Activated CD4-positive, alpha-beta memory T cell treated with anti-CD3 and anti-CD28 coated beads, Interleukin-2, amount 10 ng/mL, durations not matched to agents 7 days and 5 days (primary cell): Measurements from ENCODE around the gene HAUS3. TPM values are rescaled to one million over a fixed set of nuclear protein-coding genes. Genes with fewer than 3 reads are reported as not detected.
"Not testable (repeated sequence)": the region's sequence is repeated elsewhere in the genome, so short reads cannot be mapped to it uniquely, and the experiment has no call there.

Experiments used
- CTCF ChIA-PET: fragments of 350-600 bp; sonication (Branson Sonifier 250); formaldehyde crosslinking; loops from one replicate; lab custom pipeline; 2021; ENCODE audit warnings: antibody characterized with exemption, inconsistent platforms; lab: Charles Lee
- POLR2A ChIA-PET: fragments of 350-600 bp; sonication (Branson Sonifier 250); formaldehyde crosslinking; loops from one replicate; lab custom pipeline; 2021; ENCODE audit warnings: antibody characterized with exemption; lab: Charles Lee
- DNase-seq: peaks from one replicate; pipeline ENCODE4 v3.0.0-alpha.2; 2020
- H3K27ac Mint-ChIP-seq: one replicate; pipeline ENCODE4 v1.8.0; 2021; ENCODE audit warnings: mild to moderate bottlenecking, mixed read lengths
- H3K27me3 Mint-ChIP-seq: one replicate; pipeline ENCODE4 v1.8.0; 2021; ENCODE audit warnings: mixed read lengths
- H3K36me3 Mint-ChIP-seq: one replicate; pipeline ENCODE4 v1.8.0; 2021; ENCODE audit warnings: low read depth, mixed read lengths
- H3K4me1 Mint-ChIP-seq: one replicate; pipeline ENCODE4 v1.8.0; 2021; ENCODE audit warnings: mixed read lengths
- H3K4me3 Mint-ChIP-seq: one replicate; pipeline ENCODE4 v1.8.0; 2021; ENCODE audit warnings: mild to moderate bottlenecking, mixed read lengths
- H3K9me3 Mint-ChIP-seq: one replicate; pipeline ENCODE4 v1.8.0; 2021; ENCODE audit warnings: mixed read lengths
- total RNA-seq, 2 experiments: library from RNA; stranded (reverse); gene quantifications; one replicate each; pipeline ENCODE4 v1.2.3, GENCODE V29; 2021

Gene HAUS3
- total RNA-seq, 2 experiments from 2014 or later: 27.1 to 27.4 TPM

- peak overlapping the region; percentile 92 for H3K27ac Mint-ChIP-seq
- H3K36me3 Mint-ChIP-seq: peaks cover 44% of the 10 kb centered on the region
- peaks cover 63% of the 10 kb centered on the region for H3K4me1 Mint-ChIP-seq
- peak overlapping the region; percentile 95 for H3K4me3 Mint-ChIP-seq
- H3K27me3 Mint-ChIP-seq: no peaks in the 10 kb centered on the region
- CTCF ChIA-PET: interaction anchor here (1.2 to 2.5 kb wide), 8 partner anchors 18 to 228 kb away, joined by 3 to 15 read pairs (median 5); partner anchors contain the start of genes MXD4 and RNF4
- peak; percentile 9 for DNase-seq
- POLR2A ChIA-PET: interaction anchor here (0.5 to 5.5 kb wide), 22 partner anchors 8 to 1310 kb away, joined by 3 to 60 read pairs (median 8); partner anchors contain the start of genes CFAP99, FAM193A, MXD4 and NELFA
- no peaks in the 10 kb centered on the region for H3K9me3 Mint-ChIP-seq
Observed at GRCh38 chr4:2241003-2241402, 918 bp downstream of the HAUS3 start.

DNA sequence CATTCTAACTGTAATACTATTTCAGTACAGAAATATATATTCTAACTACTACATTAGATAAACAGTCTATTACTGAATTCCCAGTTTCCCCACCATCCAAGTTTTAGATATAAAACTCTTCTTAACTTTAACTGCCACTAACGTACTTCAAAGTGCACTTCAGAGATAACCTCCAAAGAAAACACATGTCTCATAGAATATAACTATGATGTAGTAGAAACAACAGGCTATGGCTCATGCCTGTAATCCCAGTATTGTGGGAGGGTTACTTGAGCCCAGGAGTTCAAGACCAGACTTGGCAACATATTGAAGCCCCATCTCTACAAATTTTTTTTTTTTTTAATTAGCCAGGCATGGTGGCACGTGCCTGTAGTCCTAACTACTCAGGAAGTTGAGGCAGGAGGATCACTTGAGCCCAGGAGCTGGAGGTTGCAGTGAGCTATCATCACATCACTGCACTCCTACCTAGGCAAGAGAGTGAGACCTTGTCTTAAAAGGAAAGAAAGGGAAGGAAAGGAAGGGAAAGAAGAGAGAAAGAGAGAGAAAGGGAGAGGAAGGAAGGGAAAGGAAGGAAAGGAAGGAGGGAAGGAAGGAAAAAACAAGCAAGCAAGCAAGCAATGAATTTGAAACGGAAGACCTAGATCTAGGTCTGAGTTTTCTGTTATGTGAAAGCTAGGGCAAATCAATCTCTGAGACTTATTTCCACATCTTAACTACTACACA, 4.8 kb downstream of the HAUS3 start:
- ChIA-PET CTCF (interaction anchor here (0.7 to 4.6 kb wide), 3 partner anchors 16 to 298 kb away, joined by 3 to 25 read pairs (median 3); no protein-coding TSS in a partner anchor), POLR2A (interaction anchor here (2.8 to 5.5 kb wide), 2 partner anchors 175 to 232 kb away, joined by 13 to 60 read pairs; partner anchors contain the start of gene RNF4)
- Mint-ChIP-seq H3K4me1 (peaks cover 58% of the 10 kb centered on the region), H3K4me3 (peak overlapping the region; percentile 25), H3K27me3 (no peaks in the 10 kb centered on the region), H3K36me3 (peaks cover 78% of the 10 kb centered on the region), H3K9me3 (no peaks in the 10 kb centered on the region), H3K27ac (peak overlapping the region; percentile 45)
- DNase-seq: peak; percentile 6

- POLR2A ChIA-PET: interaction anchor here (0.7 to 2.4 kb wide), 3 partner anchors 10 to 11 kb away, joined by 3 to 7 read pairs (median 5); partner anchors contain the start of genes HAUS3 and POLN
- H3K27ac Mint-ChIP-seq: no peak overlapping the region
- H3K4me3 Mint-ChIP-seq: no peak overlapping the region
- H3K27me3 Mint-ChIP-seq: no peaks in the 10 kb centered on the region
- CTCF ChIA-PET: interaction anchor here (1.3 to 3.1 kb wide), 2 partner anchors 11 to 231 kb away, joined by 3 to 14 read pairs; no protein-coding TSS in a partner anchor
- H3K9me3 Mint-ChIP-seq: no peaks in the 10 kb centered on the region
- DNase-seq: no peak
- H3K4me1 Mint-ChIP-seq: peaks cover 21% of the 10 kb centered on the region
- peaks cover 52% of the 10 kb centered on the region for H3K36me3 Mint-ChIP-seq
Observed at GRCh38 chr4:2231082-2231481, 10.8 kb downstream of the HAUS3 start.

DNA sequence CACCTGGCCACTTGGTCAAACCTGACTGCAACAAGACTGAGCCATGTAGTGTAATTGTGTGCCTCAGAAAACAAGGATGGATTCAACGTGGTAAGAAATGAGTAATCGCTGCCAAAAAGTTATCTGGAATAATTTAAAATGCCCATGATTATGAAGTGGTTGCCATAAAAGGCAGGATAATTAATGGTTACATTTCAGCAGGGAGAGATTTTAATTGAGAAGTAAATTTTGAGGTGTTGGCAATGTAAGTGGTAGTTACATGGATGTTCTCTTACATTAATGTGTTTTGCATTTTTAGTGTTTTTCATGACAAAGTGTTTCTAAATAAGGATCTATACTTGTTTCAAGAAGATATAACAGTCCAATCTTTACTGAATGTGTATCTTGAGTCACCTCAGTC, 15.7 kb downstream of the HAUS3 start:
- ChIA-PET POLR2A (interaction anchor here (2.1 kb wide), 1 partner anchor 15 kb away, joined by 8 read pairs; no protein-coding TSS in a partner anchor), CTCF (interaction anchor here (1.3 kb wide), 1 partner anchor 13 kb away, joined by 4 read pairs; no protein-coding TSS in a partner anchor)
- Mint-ChIP-seq H3K27me3 (no peaks in the 10 kb centered on the region), H3K9me3 (no peaks in the 10 kb centered on the region), H3K4me1 (peaks cover 4% of the 10 kb centered on the region), H3K36me3 (peaks cover 25% of the 10 kb centered on the region), H3K4me3 (no peak overlapping the region), H3K27ac (no peak overlapping the region)
- DNase-seq: no peak

- peaks cover 11% of the 10 kb centered on the region for H3K4me1 Mint-ChIP-seq
- no peak overlapping the region for H3K27ac Mint-ChIP-seq
- ChIA-PET CTCF (interaction anchor here (1.0 to 1.6 kb wide), 2 partner anchors 18 to 240 kb away, joined by 3 to 6 read pairs; no protein-coding TSS in a partner anchor), POLR2A (interaction anchor here (0.7 kb wide), 1 partner anchor 18 kb away, joined by 3 read pairs; no protein-coding TSS in a partner anchor)
- DNase-seq: no peak
- peaks cover 12% of the 10 kb centered on the region for H3K36me3 Mint-ChIP-seq
- H3K9me3 Mint-ChIP-seq: no peaks in the 10 kb centered on the region
- H3K27me3 Mint-ChIP-seq: no peaks in the 10 kb centered on the region
- H3K4me3 Mint-ChIP-seq: no peak overlapping the region
Observed at GRCh38 chr4:2222838-2223237, 19.1 kb downstream of the HAUS3 start.

- not testable (repeated sequence) for H3K9me3 Mint-ChIP-seq, H3K4me3 Mint-ChIP-seq, H3K27ac Mint-ChIP-seq, H3K27me3 Mint-ChIP-seq, DNase-seq
- CTCF ChIA-PET: interaction anchor here (1.2 to 2.7 kb wide), 8 partner anchors 11 to 247 kb away, joined by 3 to 19 read pairs (median 14); partner anchors contain the start of genes MXD4 and RNF4
- POLR2A ChIA-PET: interaction anchor here (0.8 kb wide), 1 partner anchor 250 kb away, joined by 3 read pairs; no protein-coding TSS in a partner anchor
- peaks cover 16% of the 10 kb centered on the region for H3K4me1 Mint-ChIP-seq
- peaks cover 11% of the 10 kb centered on the region for H3K36me3 Mint-ChIP-seq
Observed at GRCh38 chr4:2221378-2221777, 20.5 kb downstream of the HAUS3 start.

- Mint-ChIP-seq H3K27me3 (no peaks in the 10 kb centered on the region), H3K9me3 (no peaks in the 10 kb centered on the region), H3K4me1 (peaks cover 16% of the 10 kb centered on the region), H3K27ac (no peak overlapping the region), H3K4me3 (no peak overlapping the region), H3K36me3 (peaks cover 8% of the 10 kb centered on the region)
- POLR2A ChIA-PET: interaction anchor here (0.6 to 1.6 kb wide), 7 partner anchors 12 to 536 kb away, joined by 3 to 7 read pairs (median 3); partner anchors contain the start of gene TNIP2
- peak; percentile 82 for DNase-seq
- CTCF ChIA-PET: interaction anchor here (0.6 to 2.7 kb wide), 32 partner anchors 9 to 758 kb away, joined by 3 to 25 read pairs (median 5); partner anchors contain the start of genes CFAP99, FAM193A, HAUS3 and MXD4
Observed at GRCh38 chr4:2220016-2220630, 21.8 kb downstream of the HAUS3 start.

DNA sequence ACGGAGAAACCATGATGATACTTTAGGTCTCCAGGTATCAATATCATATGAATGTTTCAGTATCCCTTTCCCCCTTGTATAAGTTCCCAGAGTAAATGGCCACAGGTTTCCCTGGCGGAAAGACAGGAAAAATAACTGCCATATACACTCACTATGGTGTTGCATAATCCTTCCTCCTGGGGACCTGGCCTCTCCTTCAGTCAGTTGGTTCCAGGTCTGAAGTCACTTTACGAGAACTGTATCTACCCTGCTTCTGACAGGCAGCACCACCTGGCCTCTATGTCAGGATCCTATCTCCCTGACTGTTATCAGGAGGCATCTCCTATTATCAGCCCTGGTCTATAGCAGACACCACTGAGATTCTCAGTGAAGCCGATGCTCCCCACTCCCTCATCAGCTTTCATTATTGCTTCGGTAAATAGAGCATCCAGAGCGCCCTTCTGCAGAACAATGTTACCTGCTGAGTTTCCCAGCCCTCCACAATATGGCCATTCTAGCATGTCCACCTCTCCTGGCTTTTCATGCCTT, 22.6 kb downstream of the HAUS3 start:
- Mint-ChIP-seq H3K4me1 (peaks cover 16% of the 10 kb centered on the region), H3K9me3 (no peaks in the 10 kb centered on the region), H3K36me3 (peaks cover 8% of the 10 kb centered on the region), H3K4me3 (no peak overlapping the region), H3K27ac (no peak overlapping the region), H3K27me3 (no peaks in the 10 kb centered on the region)
- DNase-seq: no peak
- POLR2A ChIA-PET: interaction anchor here (0.6 to 1.6 kb wide), 6 partner anchors 13 to 537 kb away, joined by 3 to 7 read pairs (median 3); partner anchors contain the start of gene TNIP2
- CTCF ChIA-PET: interaction anchor here (0.6 to 2.7 kb wide), 31 partner anchors 10 to 759 kb away, joined by 3 to 25 read pairs (median 5); partner anchors contain the start of genes CFAP99, FAM193A, HAUS3 and MXD4

GRCh38 chr4:2218436-2218835, 23.5 kb downstream of the HAUS3 start:
- peaks cover 16% of the 10 kb centered on the region for H3K4me1 Mint-ChIP-seq
- no peak for DNase-seq
- no peak overlapping the region for H3K4me3 Mint-ChIP-seq
- H3K27ac Mint-ChIP-seq: no peak overlapping the region
- peaks cover 7% of the 10 kb centered on the region for H3K36me3 Mint-ChIP-seq
- ChIA-PET POLR2A (no interaction called here), CTCF (interaction anchor here (0.7 to 1.3 kb wide), 4 partner anchors 23 to 254 kb away, joined by 3 to 5 read pairs (median 4); partner anchors contain the start of genes CFAP99, HAUS3, POLN and ZFYVE28)
- H3K9me3 Mint-ChIP-seq: no peaks in the 10 kb centered on the region
- H3K27me3 Mint-ChIP-seq: no peaks in the 10 kb centered on the region

- ChIA-PET POLR2A (no interaction called here), CTCF (interaction anchor here (0.7 to 1.3 kb wide), 3 partner anchors 136 to 255 kb away, joined by 3 to 5 read pairs (median 4); partner anchors contain the start of genes CFAP99 and ZFYVE28)
- Mint-ChIP-seq H3K9me3 (no peaks in the 10 kb centered on the region), H3K27me3 (no peaks in the 10 kb centered on the region), H3K4me1 (peaks cover 16% of the 10 kb centered on the region), H3K36me3 (peaks cover 2% of the 10 kb centered on the region), H3K27ac (no peak overlapping the region), H3K4me3 (no peak overlapping the region)
- no peak for DNase-seq
Observed at GRCh38 chr4:2217726-2218125, 24.2 kb downstream of the HAUS3 start.

GRCh38 chr4:2212831-2213230, 29.1 kb downstream of the HAUS3 start:
- CTCF ChIA-PET: no interaction called here
- Mint-ChIP-seq H3K36me3 (no peaks in the 10 kb centered on the region), H3K27me3 (no peaks in the 10 kb centered on the region), H3K9me3 (no peaks in the 10 kb centered on the region), H3K4me3 (no peak overlapping the region), H3K4me1 (peaks cover 5% of the 10 kb centered on the region), H3K27ac (no peak overlapping the region)
- DNase-seq: no peak
- POLR2A ChIA-PET: no interaction called here

DNA sequence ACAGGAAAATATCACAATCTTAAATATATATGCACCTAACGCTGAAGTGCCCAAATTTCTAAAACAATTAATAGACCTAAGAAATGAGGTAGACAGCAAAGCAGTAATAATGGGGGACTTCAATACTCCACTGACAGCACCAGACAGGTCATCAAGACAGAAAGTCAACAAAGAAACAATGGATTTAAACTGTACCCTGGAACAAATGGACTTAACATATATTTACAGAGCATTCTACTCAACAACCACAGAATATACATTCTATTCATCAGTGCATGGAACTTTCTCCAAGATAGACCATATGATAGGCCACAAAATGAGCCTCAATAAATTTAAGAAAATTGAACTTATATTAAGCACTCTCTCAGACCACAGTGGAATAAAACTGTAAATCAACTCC, 39.1 kb downstream of the HAUS3 start:
- CTCF ChIA-PET, DNase-seq, POLR2A ChIA-PET, H3K27ac Mint-ChIP-seq, H3K9me3 Mint-ChIP-seq, H3K4me3 Mint-ChIP-seq, H3K36me3 Mint-ChIP-seq, H3K27me3 Mint-ChIP-seq, H3K4me1 Mint-ChIP-seq: not testable (repeated sequence)
